ENCODE data around the gene KCNIP4.

- TF ChIP-seq, protein P1, sequence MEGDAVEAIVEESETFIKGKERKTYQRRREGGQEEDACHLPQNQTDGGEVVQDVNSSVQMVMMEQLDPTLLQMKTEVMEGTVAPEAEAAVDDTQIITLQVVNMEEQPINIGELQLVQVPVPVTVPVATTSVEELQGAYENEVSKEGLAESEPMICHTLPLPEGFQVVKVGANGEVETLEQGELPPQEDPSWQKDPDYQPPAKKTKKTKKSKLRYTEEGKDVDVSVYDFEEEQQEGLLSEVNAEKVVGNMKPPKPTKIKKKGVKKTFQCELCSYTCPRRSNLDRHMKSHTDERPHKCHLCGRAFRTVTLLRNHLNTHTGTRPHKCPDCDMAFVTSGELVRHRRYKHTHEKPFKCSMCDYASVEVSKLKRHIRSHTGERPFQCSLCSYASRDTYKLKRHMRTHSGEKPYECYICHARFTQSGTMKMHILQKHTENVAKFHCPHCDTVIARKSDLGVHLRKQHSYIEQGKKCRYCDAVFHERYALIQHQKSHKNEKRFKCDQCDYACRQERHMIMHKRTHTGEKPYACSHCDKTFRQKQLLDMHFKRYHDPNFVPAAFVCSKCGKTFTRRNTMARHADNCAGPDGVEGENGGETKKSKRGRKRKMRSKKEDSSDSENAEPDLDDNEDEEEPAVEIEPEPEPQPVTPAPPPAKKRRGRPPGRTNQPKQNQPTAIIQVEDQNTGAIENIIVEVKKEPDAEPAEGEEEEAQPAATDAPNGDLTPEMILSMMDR (conservative IDR thresholded peaks at IDR 0.05; ENCODE audit: low read depth, low read length): no peak
- TF ChIP-seq ELK1 (IDR thresholded peaks at IDR 0.05; ENCODE audit: borderline replicate concordance, low read depth, low read length): no peak
- no peak for TF ChIP-seq CEBPB (IDR thresholded peaks at IDR 0.05; ENCODE audit: low read depth, low read length)
- no peak for TF ChIP-seq POLR2A (IDR thresholded peaks at IDR 0.05; ENCODE audit: low read depth, low read length)
- no peak for TF ChIP-seq USF2 (IDR thresholded peaks at IDR 0.05; ENCODE audit: low read depth, low read length)
- no peak for TF ChIP-seq MAFK (IDR thresholded peaks at IDR 0.05; ENCODE audit: low read depth, low read length)
These were observed 195.3 kb downstream of the KCNIP4 start for GRCh38 chr4:21753084-21753760.
